ENCODE results near the gene NOS3.
A peak's percentile ranks its signal among the peaks of the same experiment; 100 is the strongest.

Gene NOS3

DNA sequence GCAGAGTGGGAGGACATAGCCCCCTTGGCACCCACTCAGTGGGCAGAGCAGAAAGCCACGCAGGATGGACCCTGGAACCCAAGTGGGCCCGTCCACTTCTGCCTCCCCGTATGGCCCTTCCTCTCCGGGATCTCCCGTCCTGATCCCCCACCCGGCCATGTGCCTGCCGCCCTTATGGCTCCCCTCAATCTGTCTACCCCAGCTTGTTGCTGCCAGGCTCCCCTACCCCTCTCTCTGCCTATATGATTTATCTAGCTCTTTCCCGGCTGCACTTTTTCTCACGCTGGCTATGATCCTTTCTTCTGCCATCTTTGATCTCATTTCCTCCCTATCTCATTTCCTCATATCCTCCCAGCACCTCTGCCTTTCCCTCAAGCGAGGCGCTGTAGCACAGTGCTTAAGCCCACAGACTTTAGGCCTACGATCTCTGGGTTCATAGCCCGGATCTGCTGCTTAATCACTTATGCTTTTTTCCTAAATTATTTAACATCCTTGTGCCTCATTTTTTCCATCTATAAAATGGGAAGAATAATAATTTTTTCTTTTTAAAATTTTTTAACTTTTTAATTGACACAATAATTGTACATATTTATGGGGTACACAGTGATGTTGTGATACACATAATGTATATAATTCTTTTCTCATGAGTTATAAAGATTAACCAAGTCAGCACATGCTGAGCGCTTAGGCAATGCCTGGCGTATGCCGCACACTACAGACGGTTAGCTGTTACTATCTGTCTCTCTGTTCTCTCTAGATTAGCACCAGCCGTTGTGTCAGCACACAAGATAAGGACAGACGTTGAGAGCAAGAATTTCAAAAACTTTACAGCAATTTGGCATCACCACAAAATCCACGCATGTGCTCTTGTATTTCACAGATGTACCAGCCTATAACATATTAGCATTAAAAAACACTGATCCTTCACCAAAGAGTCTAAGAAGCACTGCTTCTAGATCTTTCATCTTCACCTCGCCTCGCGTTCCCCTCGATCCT, 30.8 kb upstream of the NOS3 start:
- TF ChIP-seq, protein P1, sequence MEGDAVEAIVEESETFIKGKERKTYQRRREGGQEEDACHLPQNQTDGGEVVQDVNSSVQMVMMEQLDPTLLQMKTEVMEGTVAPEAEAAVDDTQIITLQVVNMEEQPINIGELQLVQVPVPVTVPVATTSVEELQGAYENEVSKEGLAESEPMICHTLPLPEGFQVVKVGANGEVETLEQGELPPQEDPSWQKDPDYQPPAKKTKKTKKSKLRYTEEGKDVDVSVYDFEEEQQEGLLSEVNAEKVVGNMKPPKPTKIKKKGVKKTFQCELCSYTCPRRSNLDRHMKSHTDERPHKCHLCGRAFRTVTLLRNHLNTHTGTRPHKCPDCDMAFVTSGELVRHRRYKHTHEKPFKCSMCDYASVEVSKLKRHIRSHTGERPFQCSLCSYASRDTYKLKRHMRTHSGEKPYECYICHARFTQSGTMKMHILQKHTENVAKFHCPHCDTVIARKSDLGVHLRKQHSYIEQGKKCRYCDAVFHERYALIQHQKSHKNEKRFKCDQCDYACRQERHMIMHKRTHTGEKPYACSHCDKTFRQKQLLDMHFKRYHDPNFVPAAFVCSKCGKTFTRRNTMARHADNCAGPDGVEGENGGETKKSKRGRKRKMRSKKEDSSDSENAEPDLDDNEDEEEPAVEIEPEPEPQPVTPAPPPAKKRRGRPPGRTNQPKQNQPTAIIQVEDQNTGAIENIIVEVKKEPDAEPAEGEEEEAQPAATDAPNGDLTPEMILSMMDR (IDR thresholded peaks at IDR 0.05; ENCODE audit: low read depth, low read length, missing control alignments) = no peak
- H3K4me3 ChIP-seq (ENCODE audit: low read depth, low read length) = no peak overlapping the region
- DNase-seq (ENCODE audit: low read depth) = no peak
- in situ Hi-C loops (cut with HindIII; ENCODE audit: low sequenced_read_pairs) = no loop called here

DNA sequence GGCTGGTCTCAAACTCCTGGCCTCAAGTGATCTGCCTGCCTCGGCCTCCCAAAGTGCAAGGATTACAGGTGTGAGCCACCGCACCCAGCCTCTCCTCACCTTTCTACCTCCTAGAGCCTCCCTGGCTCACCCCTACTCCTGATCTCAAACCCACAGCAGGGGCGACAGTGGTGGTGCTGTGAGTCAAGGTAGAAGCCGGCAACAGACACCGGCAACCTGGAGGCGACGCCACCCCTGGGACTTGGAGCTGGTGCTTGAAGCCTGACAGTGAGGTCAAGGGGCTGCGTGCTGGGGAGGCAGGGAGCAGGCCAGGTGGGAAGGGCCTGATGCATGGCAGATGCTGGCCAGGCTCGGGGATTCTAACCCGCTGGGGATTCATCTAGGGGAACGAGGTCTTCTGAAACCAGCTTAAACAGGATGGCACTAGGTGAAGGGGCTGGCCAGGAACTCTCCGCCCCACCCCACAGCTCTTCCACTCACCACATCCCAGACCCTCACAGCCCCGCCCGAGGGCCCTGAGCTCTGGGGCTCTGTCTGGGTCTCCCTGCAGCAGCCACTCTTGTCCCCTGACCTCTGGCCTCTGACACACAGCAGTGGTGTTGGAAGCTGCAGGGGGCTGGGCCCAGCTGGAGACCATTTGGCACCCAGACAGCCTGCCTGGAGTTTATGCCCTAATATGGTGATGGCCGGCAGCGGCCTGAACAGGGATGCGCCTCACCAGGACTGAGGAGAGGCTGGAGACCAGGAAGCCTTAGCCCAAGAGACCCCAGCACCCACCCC, 29.1 kb upstream of the NOS3 start:
- DNase-seq (ENCODE audit: low read depth) = no peak
- TF ChIP-seq, protein P1 (IDR thresholded peaks at IDR 0.05; ENCODE audit: low read depth, low read length, missing control alignments) = no peak
- in situ Hi-C loops (cut with HindIII; ENCODE audit: low sequenced_read_pairs) = no loop called here
- H3K4me3 ChIP-seq (ENCODE audit: low read depth, low read length) = no peak overlapping the region

DNA sequence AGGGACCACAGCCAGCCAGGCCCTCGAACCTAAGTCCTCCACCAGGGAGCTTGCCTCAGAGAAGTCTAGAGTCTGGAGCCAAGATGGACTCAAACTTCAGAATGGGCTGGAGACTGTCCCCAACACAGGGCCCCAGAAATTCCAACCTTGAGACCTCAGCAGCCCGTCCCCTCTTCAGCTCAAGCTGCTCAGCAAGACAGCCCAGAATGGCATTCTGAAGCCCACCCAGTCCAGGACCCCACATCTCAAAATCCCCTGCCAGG, 28.6 kb upstream of the NOS3 start:
- in situ Hi-C loops (cut with HindIII; ENCODE audit: low sequenced_read_pairs) = no loop called here
- TF ChIP-seq, protein P1 (IDR thresholded peaks at IDR 0.05; ENCODE audit: low read depth, low read length, missing control alignments) = no peak
- no peak overlapping the region for H3K4me3 ChIP-seq (ENCODE audit: low read depth, low read length)
- no peak for DNase-seq (ENCODE audit: low read depth)

DNA sequence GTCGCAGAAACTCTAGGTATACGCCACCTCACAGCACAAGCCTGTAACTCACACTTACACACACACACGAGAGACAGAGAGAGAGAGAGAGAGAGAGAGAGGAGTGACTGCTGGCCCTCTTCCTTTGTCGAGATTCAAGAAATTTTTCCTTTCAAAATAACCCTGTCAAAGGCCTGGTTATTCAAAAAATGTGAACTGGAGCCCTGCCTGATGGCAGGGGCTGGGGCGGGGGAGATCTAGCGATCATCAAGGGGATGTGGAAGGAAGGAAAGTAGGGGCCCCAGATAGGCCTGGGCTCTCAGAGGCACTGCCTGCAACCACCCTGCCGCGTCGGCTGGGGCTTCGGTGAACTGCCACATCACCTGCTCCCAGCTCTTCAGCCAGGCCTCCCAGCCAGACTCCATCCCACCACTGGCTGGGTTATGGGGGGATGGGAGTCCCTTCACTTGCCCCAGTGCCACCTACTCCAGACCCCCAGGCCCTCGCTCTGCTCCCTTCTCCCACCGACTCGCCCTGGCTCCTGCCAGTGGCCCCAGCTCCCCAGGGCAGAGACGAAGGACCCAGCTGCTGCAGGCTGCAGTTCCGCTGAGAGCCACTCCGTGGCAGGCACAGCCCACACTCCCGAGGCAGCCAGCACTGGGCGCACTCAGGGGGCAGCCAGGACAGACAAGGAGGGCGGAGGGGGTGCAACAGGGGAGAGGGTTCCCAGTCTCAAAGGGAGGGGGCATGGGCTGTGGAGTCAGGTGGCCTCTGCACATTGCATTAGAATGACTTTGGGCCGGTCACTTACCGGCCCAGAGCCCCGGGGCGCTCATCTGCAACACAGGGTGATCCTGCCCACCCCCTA, 28.0 kb upstream of the NOS3 start:
- TF ChIP-seq, protein P1 (IDR thresholded peaks at IDR 0.05; ENCODE audit: low read depth, low read length, missing control alignments) = peak; percentile 93
- H3K4me3 ChIP-seq (ENCODE audit: low read depth, low read length) = no peak overlapping the region
- in situ Hi-C loops (cut with HindIII; ENCODE audit: low sequenced_read_pairs) = no loop called here
- DNase-seq (ENCODE audit: low read depth) = no peak

DNA sequence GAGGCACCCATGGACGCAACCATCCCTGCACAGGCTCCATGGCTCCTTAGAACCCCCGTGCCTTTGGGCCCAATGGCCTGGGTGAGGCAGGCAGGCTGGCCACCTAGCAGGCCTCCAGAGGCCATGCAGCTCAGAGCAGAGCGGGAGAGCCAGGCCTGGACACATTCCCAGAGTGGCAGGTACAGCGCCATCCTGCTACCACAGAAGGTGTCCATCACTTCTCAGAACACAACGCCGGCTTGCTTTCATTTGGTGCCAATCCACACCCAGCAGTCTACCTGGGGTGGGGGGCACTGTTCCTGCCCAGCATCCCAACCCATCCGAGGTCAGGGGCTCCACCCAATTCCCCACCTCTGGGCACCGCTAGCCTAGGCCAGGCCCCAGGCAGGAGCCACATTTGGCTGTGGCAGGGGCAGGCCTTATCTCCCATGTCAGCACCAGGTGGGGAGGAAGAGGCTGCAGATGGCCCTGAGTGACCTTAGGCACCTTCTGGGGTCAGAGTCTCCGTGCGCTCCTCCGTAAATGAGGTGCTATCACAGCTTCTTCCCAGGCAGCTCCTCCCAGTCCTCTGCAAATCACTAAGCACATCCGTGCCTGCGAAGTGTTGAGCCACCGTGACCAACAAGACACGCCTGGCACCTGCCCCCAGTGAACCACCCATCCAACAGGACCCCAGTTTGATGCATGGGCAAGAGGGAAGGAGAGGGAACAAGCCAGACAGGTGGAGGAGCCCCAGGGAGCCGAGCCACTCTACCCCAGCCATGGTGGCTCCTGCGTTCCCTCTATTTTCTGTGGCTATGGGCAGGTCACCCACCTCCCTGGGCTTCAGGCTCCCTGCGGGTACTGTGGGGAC, 26.9 kb upstream of the NOS3 start:
- DNase-seq (ENCODE audit: low read depth) = no peak
- H3K4me3 ChIP-seq (ENCODE audit: low read depth, low read length) = no peak overlapping the region
- in situ Hi-C loops (cut with HindIII; ENCODE audit: low sequenced_read_pairs) = no loop called here
- TF ChIP-seq, protein P1 (IDR thresholded peaks at IDR 0.05; ENCODE audit: low read depth, low read length, missing control alignments) = no peak
